Measurements from ENCODE around the gene PARD6G. TPM values are rescaled to one million over a fixed set of nuclear protein-coding genes. Genes with fewer than 3 reads are reported as not detected.

Gene PARD6G
- total RNA-seq, 4 donors from 2014 or later = 2.5 to 6.6 (median 3.6) TPM

DNA sequence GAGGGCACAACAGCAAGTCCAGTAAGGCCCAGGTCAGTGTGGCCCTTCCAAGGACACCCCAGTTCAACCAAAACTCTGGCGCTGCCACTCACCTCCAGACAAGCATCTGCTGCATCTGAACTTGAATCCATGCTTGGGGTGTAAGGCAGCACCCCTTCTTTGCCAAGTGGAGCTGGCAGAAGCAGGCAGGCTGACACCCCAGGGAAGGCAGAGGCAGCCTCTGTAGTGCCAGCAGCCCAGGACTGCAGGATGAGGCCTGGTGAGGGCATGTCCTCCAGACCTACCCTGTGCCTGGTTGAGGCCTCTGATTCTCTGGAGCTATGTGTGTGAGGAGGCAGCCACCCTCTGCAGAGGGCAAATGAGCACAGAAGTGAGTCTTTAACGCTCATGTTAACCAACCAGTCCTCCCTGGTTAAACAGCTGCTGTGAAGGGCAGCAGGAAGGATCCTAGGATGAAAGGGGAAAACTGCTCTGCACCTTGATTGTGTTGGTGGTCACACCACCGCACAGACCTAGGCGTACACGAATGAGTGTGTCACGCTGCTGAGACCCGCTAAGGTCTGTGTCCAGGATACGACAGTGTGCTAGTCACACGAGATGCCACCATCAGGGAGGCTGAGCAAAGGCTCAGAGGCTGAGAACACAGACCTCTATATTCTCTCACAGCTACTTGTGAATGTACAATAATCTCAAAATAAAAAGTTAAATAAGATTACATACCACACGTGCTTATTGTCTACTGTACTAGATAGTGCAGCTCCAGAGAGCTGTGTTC lies 2.2 kb downstream of the PARD6G start:
- Histone ChIP-seq H3K36me3 (no peaks in the 10 kb centered on the region), H3K27me3 (peaks cover 0 to 9% of the 10 kb centered on the region in 2 donors), H3K4me1 (peaks cover 0 to 17% (median 2%) of the 10 kb centered on the region in 4 donors), H3K27ac (no peak overlapping the region), H3K9me3 (no peaks in the 10 kb centered on the region), H3K4me3 (no peak overlapping the region)
- no peak for DNase-seq
- TF ChIP-seq, protein P1, sequence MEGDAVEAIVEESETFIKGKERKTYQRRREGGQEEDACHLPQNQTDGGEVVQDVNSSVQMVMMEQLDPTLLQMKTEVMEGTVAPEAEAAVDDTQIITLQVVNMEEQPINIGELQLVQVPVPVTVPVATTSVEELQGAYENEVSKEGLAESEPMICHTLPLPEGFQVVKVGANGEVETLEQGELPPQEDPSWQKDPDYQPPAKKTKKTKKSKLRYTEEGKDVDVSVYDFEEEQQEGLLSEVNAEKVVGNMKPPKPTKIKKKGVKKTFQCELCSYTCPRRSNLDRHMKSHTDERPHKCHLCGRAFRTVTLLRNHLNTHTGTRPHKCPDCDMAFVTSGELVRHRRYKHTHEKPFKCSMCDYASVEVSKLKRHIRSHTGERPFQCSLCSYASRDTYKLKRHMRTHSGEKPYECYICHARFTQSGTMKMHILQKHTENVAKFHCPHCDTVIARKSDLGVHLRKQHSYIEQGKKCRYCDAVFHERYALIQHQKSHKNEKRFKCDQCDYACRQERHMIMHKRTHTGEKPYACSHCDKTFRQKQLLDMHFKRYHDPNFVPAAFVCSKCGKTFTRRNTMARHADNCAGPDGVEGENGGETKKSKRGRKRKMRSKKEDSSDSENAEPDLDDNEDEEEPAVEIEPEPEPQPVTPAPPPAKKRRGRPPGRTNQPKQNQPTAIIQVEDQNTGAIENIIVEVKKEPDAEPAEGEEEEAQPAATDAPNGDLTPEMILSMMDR (IDR thresholded peaks at IDR 0.05) = no peak
- TF ChIP-seq POLR2A (IDR thresholded peaks at IDR 0.05) = no peak

DNA sequence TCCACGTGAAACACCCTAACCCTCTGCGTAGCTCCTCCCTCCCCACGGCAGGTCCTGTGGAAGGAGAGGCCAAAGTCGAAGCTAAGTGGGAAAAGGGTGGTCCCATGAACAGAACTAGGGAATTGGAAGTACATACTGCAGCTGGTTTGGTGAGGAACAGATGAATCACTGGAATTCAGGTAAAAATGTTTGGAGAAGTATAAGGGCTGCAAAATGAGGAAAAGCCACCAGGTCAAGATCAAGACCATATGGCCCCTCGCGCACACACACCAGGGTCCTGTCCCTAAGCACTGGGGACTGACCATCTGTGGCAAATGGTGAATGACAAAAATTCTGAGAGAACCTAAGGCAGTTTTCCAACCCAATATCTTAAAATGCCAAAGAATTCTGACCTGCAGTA lies 3.1 kb downstream of the PARD6G start:
- H3K4me1 ChIP-seq = peaks cover 0 to 17% (median 2%) of the 10 kb centered on the region in 4 donors
- no peaks in the 10 kb centered on the region for H3K36me3 ChIP-seq
- H3K4me3 ChIP-seq = no peak overlapping the region
- no peak for DNase-seq
- no peak for TF ChIP-seq POLR2A (IDR thresholded peaks at IDR 0.05)
- TF ChIP-seq, protein P1 (IDR thresholded peaks at IDR 0.05) = no peak
- H3K27me3 ChIP-seq = peaks cover 0 to 9% of the 10 kb centered on the region in 2 donors
- no peaks in the 10 kb centered on the region for H3K9me3 ChIP-seq
- no peak overlapping the region for H3K27ac ChIP-seq

DNA sequence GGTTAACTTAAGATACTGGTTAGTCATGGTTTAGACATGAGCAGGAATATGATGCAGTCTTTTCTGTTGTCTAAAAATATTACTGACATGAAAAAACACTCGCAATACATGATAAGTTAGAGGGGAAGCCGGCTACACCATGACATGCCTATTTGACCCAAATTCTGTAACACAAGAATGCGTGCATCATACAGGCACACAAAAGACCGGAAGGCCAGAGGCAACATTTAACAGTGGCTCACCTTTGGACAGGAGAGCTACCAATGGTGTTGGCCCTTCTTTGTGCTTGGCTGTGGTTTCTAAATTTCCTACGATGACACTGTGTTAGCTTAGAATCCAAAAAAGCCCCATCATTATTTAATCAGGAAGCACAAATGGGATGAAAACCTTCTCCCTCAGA lies 4.1 kb downstream of the PARD6G start:
- H3K27me3 ChIP-seq = peaks cover 0 to 9% of the 10 kb centered on the region in 2 donors
- H3K9me3 ChIP-seq = no peaks in the 10 kb centered on the region
- H3K27ac ChIP-seq = no peak overlapping the region
- H3K4me1 ChIP-seq = peaks cover 0 to 17% (median 2%) of the 10 kb centered on the region in 4 donors
- H3K36me3 ChIP-seq = no peaks in the 10 kb centered on the region
- no peak overlapping the region for H3K4me3 ChIP-seq
- TF ChIP-seq, protein P1 (IDR thresholded peaks at IDR 0.05) = no peak
- TF ChIP-seq POLR2A (IDR thresholded peaks at IDR 0.05) = no peak
- no peak for DNase-seq

DNA sequence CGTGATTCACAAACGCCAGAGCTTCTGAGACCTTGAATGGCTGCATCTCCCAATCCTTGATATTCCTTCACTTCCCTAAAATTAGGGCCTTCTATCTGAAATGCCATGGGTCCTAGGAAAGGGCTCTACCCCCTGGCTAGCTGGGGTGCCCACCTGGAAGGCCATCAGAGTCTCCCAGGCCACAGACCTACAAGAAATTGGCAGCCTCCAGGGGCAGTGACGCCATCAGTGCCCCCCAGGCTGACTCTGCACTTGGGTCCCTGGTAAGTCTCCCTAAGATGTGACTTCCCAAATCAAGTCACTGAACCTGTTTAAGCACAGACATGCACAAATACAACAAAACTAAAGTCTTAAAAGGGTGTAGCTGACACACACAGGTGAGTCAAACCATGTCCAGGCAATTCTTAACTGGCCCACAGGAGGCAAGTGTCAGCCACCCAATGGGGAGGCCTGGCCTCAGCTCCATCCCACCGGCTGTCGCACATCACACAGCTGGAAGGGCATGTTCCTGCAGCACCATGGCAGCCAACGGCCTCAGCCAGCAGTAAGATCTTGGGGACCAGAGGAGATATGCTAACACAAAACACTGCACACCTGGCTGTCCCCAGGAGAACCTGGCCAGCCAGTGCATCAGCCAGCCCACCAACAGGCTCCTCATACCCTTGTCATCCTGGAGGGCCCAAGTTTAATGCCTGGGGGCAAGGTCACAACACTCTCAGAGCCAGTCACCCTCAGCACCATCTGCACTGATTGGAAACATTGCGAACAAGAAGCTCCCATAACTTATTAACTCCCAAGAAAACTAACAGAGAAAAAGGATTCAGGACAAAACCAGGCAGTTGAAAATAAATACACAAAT lies 5.2 kb downstream of the PARD6G start:
- Histone ChIP-seq H3K9me3 (no peaks in the 10 kb centered on the region), H3K4me1 (peaks cover 0 to 17% (median 2%) of the 10 kb centered on the region in 4 donors), H3K27ac (no peak overlapping the region), H3K36me3 (no peaks in the 10 kb centered on the region), H3K4me3 (no peak overlapping the region), H3K27me3 (peaks cover 0 to 9% of the 10 kb centered on the region in 2 donors)
- no peak for TF ChIP-seq POLR2A (IDR thresholded peaks at IDR 0.05)
- TF ChIP-seq, protein P1 (IDR thresholded peaks at IDR 0.05) = no peak
- no peak for DNase-seq

DNA sequence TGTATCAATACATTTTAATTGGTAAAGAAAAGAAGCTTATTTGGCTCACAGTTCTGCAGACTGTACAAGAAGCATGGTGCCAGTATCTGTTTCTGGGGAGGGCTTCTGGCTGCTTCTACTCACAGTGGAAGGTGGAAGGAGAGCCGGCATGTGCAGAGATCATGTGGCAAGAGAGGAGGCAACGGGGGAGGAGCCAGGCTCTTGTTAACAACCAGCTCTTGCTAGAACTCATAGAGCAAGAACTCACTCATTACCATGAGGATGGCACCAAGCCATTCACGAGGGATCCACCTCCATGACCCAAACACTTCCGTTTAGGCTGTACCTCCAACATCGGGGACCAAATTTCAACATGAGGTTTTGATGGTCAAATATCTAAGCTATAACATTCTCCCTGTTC lies 7.5 kb downstream of the PARD6G start:
- TF ChIP-seq POLR2A (IDR thresholded peaks at IDR 0.05) = no peak
- TF ChIP-seq, protein P1 (IDR thresholded peaks at IDR 0.05) = no peak
- no peaks in the 10 kb centered on the region for H3K9me3 ChIP-seq
- H3K27ac ChIP-seq = no peak overlapping the region
- no peak for DNase-seq
- no peaks in the 10 kb centered on the region for H3K4me1 ChIP-seq
- H3K36me3 ChIP-seq = no peaks in the 10 kb centered on the region
- H3K4me3 ChIP-seq = no peak overlapping the region
- no peaks in the 10 kb centered on the region for H3K27me3 ChIP-seq
